Spinal cord (tissue), 10 donors: ENCODE measurements around the gene CSNK1E. TPM values are rescaled to one million over a fixed set of nuclear protein-coding genes. Genes with fewer than 3 reads are reported as not detected.

Source experiments
- DNase-seq, 6 donors: peaks; one replicate each; pipeline versions ENCODE4 v3.0.0 to v3.0.0-alpha.2; 2013 to 2015; ENCODE audit warnings: low spot score in 6 of 6, low read depth in 4 of 6
- H3K27ac ChIP-seq: one replicate; pipeline ENCODE4 v1.5.1; 2013; ENCODE audit warnings: low read depth, low read length, control low read depth
- H3K27me3 ChIP-seq: one replicate; pipeline ENCODE4 v1.6.1; 2013; ENCODE audit warnings: low read length; ENCODE audit not compliant: control insufficient read depth, insufficient read depth
- H3K36me3 ChIP-seq: one replicate; pipeline ENCODE4 v1.6.1; 2013; ENCODE audit warnings: low read length; ENCODE audit not compliant: control insufficient read depth, insufficient read depth
- H3K4me1 ChIP-seq: one replicate; pipeline ENCODE4 v1.6.1; 2013; ENCODE audit warnings: low read length; ENCODE audit not compliant: control insufficient read depth, insufficient read depth
- H3K4me3 ChIP-seq: one replicate; pipeline ENCODE4 v1.5.1; 2013; ENCODE audit warnings: low read depth, low read length, control low read depth
- H3K9me3 ChIP-seq: one replicate; pipeline ENCODE4 v1.6.1; 2013; ENCODE audit warnings: low read length; ENCODE audit not compliant: control insufficient read depth, insufficient read depth
- WGBS: methylation state at CpG from one replicate; pipeline ENCODE4 v1.1.5; 2013; ENCODE audit warnings: missing lambda C conversion rate; ENCODE audit not compliant: insufficient coverage; 5-methylcytosine and 5-hydroxymethylcytosine counted together
- polyA plus RNA-seq, 2 donors: library from polyadenylated mRNA; unstranded; fragments of 120-200 nt; gene quantifications; one replicate each; pipeline ENCODE4 v1.2.1, GENCODE V29; 2013; ENCODE audit not compliant: insufficient read length in 2 of 2
- total RNA-seq, 2 donors: library from RNA; depleted of rRNA in 1 of 2; stranded (reverse); fragments of 120-200 nt in 1 of 2; fragments of >200 nt in 1 of 2; gene quantifications; one replicate each; pipeline versions ENCODE4 v1.2.3 to v1.2.4, GENCODE V29; 2013 to 2014
- donor health status: healthy.

Gene CSNK1E
- total and polyA plus RNA-seq, 4 donors = 69.1 to 254 (median 170) TPM

DNA sequence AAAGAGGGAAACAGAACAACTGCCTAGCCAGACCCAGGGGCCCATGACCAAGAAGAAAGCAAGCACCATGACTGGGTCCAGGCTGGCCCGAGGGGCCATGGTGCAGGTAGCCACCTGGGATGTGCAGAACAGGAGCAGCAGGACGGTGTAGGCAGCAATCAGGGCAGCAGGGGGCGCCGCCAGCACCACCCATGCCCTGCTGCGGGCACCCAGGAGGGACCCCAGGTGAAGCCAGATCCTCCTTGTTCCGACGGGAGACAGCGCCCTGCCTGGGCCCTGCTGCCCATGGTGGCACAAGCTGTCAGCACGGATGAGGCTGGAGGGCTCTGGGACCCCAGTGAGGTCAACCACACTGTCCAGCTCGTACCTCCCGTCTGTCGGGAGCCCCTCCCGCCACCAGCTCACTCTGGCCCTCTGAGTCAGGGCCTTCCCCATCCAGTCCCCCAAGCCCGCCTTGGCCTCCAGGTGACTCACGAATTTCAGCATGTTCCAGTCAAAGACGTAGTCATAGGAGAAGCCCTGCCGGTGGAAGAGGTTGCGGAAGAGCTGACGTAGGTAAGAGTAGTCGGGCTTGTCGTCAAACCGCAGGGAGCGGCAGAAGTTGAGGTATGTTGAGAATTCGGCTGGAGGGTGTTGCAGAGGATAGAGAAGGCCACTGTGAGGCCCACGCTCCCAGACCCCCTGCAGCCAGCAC lies 18.8 kb downstream of the CSNK1E start:
- Histone ChIP-seq H3K36me3 (peaks cover 99% of the 10 kb centered on the region), H3K4me1 (peaks cover 3% of the 10 kb centered on the region), H3K9me3 (no peaks in the 10 kb centered on the region), H3K27ac (no peak overlapping the region), H3K27me3 (no peaks in the 10 kb centered on the region), H3K4me3 (no peak overlapping the region)
- DNase-seq = no peak
- 85% methylated on average over 20 of the region's 25 CpGs for WGBS

GRCh38 chr22:38296372-38296771 lies 20.9 kb downstream of the CSNK1E start:
- Histone ChIP-seq H3K36me3 (peaks cover 99% of the 10 kb centered on the region), H3K9me3 (no peaks in the 10 kb centered on the region), H3K4me1 (peaks cover 6% of the 10 kb centered on the region), H3K27ac (no peak overlapping the region), H3K4me3 (no peak overlapping the region), H3K27me3 (no peaks in the 10 kb centered on the region)
- 93% methylated on average over 3 of the region's 4 CpGs for WGBS
- no peak for DNase-seq

GRCh38 chr22:38295863-38296262 lies 21.4 kb downstream of the CSNK1E start:
- H3K9me3 ChIP-seq = no peaks in the 10 kb centered on the region
- no peak overlapping the region for H3K4me3 ChIP-seq
- H3K27ac ChIP-seq = no peak overlapping the region
- no peak for DNase-seq
- peaks cover 99% of the 10 kb centered on the region for H3K36me3 ChIP-seq
- 90% methylated on average over 9 of the region's 9 CpGs for WGBS
- H3K27me3 ChIP-seq = no peaks in the 10 kb centered on the region
- H3K4me1 ChIP-seq = peaks cover 7% of the 10 kb centered on the region

DNA sequence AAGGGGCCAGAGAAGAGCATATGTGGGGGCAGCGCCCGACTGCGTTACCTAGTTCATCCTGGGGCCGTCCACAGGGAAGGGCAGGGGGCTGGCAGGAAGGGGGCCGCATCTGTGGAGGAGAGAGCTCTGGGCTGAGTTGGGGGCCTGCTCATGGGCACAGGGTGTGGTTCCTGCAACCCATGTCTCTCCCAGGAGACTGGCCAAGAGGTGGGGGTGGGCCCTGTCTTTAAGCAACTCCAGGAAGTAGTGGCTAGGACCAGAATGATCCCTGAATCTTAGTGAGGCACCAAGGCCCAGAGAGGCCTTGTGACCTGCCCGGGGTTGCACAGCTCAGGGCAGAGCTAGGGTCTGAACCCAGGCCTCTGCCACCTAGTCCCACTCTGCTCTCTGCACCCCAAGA lies 21.9 kb downstream of the CSNK1E start:
- DNase-seq = no peak
- no peak overlapping the region for H3K27ac ChIP-seq
- peaks cover 96% of the 10 kb centered on the region for H3K36me3 ChIP-seq
- no peaks in the 10 kb centered on the region for H3K27me3 ChIP-seq
- no peak overlapping the region for H3K4me3 ChIP-seq
- 89% methylated on average over 6 of the region's 6 CpGs for WGBS
- H3K9me3 ChIP-seq = no peaks in the 10 kb centered on the region
- H3K4me1 ChIP-seq = peaks cover 7% of the 10 kb centered on the region

DNA sequence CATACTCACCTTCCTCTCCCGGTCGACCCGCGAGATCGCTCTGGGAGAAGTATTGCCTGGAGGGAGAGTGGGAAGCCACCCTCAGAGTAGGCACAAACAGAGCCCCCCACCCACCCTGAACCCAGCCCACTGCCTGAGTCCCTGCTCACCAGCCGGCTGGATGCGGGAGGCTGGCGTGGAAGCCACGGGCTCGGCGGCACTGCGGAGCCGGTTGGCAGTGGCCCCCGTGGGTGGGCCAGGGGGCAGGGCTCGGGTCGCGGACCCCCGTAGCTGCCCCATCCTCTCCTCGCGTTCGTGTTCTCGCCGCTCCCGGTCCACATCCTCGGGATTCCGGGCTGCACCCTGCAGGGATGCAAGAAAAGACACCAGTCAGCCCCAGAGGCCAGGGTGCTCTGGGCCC lies 23.0 kb downstream of the CSNK1E start:
- Histone ChIP-seq H3K9me3 (no peaks in the 10 kb centered on the region), H3K4me3 (no peak overlapping the region), H3K36me3 (peaks cover 96% of the 10 kb centered on the region), H3K27ac (no peak overlapping the region), H3K27me3 (no peaks in the 10 kb centered on the region), H3K4me1 (peaks cover 7% of the 10 kb centered on the region)
- WGBS = 89% methylated on average over 21 of the region's 26 CpGs
- DNase-seq = no peak

GRCh38 chr22:38292694-38293093 lies 24.5 kb downstream of the CSNK1E start:
- peaks cover 7% of the 10 kb centered on the region for H3K4me1 ChIP-seq
- peaks cover 94% of the 10 kb centered on the region for H3K36me3 ChIP-seq
- no peaks in the 10 kb centered on the region for H3K27me3 ChIP-seq
- WGBS = 80% methylated on average over 7 of the region's 9 CpGs
- H3K9me3 ChIP-seq = no peaks in the 10 kb centered on the region
- no peak overlapping the region for H3K4me3 ChIP-seq
- no peak for DNase-seq
- no peak overlapping the region for H3K27ac ChIP-seq

DNA sequence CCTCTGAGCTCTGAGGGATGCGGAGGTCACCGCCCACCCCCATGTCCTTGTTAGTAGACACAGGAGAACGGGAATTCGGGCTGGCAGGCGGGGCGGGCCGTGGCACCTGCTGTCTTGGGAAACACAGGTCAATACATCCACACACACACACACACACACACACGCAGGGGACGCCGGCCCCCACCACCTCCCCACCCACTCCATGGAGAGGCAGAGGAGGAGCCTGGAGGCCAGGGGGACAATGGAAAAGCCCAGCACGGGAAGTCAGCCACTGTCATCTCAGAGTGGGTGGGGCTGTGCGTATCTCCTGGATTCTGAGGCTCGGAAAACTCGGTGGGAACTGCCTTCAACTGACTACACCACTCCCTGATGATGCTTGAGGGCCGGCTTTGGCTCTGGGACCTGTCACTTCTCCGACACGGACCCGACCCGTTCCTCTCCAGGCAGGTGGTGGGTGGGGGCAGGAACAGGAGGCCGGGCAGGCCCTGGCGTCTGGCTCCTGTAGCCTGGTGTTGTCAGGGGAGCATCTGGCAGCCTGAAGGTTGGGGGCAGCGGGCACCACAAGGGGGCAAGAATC lies 25.9 kb downstream of the CSNK1E start:
- peaks cover 90% of the 10 kb centered on the region for H3K36me3 ChIP-seq
- H3K9me3 ChIP-seq = no peaks in the 10 kb centered on the region
- no peaks in the 10 kb centered on the region for H3K27me3 ChIP-seq
- 62% methylated on average over 13 of the region's 22 CpGs for WGBS
- no peak for DNase-seq
- H3K4me1 ChIP-seq = peaks cover 9% of the 10 kb centered on the region
- H3K4me3 ChIP-seq = no peak overlapping the region
- H3K27ac ChIP-seq = no peak overlapping the region

DNA sequence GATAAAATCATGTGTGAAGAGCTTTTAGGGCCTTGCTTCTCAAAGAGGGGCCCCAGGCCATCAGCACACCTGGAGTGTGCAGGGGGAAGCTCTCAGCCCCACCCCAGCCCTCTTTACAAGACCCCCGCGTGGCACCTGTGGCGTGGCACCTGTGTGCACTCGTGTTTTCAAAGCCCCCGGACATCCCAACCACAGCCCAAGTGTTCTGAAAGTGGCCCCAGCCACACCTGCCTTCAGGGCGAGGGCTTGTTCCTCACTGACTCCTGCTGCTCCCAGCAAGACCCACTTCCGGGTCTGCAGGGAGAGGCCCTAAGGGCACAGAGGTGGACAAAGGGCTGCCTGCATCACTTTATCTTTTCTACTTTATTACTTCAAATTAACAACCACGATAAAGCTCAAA lies 26.9 kb downstream of the CSNK1E start:
- Histone ChIP-seq H3K9me3 (no peaks in the 10 kb centered on the region), H3K4me1 (peaks cover 9% of the 10 kb centered on the region), H3K27ac (no peak overlapping the region), H3K36me3 (peaks cover 83% of the 10 kb centered on the region), H3K4me3 (no peak overlapping the region), H3K27me3 (no peaks in the 10 kb centered on the region)
- WGBS = 87% methylated on average over 7 of the region's 8 CpGs
- no peak for DNase-seq

GRCh38 chr22:38289583-38290082 lies 27.6 kb downstream of the CSNK1E start:
- Histone ChIP-seq H3K27ac (no peak overlapping the region), H3K36me3 (peaks cover 80% of the 10 kb centered on the region)

More at GRCh38 chr22:38289583-38290082, 27.6 kb downstream of the CSNK1E start:
- Histone ChIP-seq H3K4me1 (peaks cover 9% of the 10 kb centered on the region), H3K9me3 (no peaks in the 10 kb centered on the region), H3K4me3 (no peak overlapping the region), H3K27me3 (no peaks in the 10 kb centered on the region)
- 90% methylated on average over 8 of the region's 12 CpGs for WGBS
- DNase-seq = no peak
